Left lung (tissue), 10 donors: ENCODE data around the gene TGM2. TPM values are rescaled to one million over a fixed set of nuclear protein-coding genes. Genes with fewer than 3 reads are reported as not detected.

ENCODE experiments used
- ATAC-seq: fragments of 200-7000 bp; cut with Tn5 transposase; one replicate; pipeline ENCODE4 v1.9.1; 2020; ENCODE audit warnings: moderate library complexity
- DNase-seq, 4 donors: peaks; one replicate each; pipeline ENCODE4 v3.0.0-alpha.2; 2013 to 2020
- H3K27ac ChIP-seq, 2 donors: fragments of 200-600 bp; sonication (generic) in 1 of 2; one replicate each; pipeline versions ENCODE4 v1.5.0 to v1.8.0; 2020 to 2021
- H3K27me3 ChIP-seq, 2 donors: fragments of 200-600 bp; sonication (generic) in 1 of 2; one replicate each; pipeline versions ENCODE4 v1.5.0 to v1.8.0; 2020 to 2021
- H3K36me3 ChIP-seq, 2 donors: fragments of 200-600 bp; sonication (generic) in 1 of 2; one replicate each; pipeline versions ENCODE4 v1.5.0 to v1.8.0; 2020 to 2021
- H3K4me1 ChIP-seq, 2 donors: fragments of 200-600 bp; one replicate each; pipeline ENCODE4 v1.8.0; 2021
- H3K4me3 ChIP-seq, 2 donors: fragments of 200-600 bp; sonication (generic) in 1 of 2; one replicate each; pipeline versions ENCODE4 v1.5.0 to v1.8.0; 2020 to 2021; ENCODE audit warnings: mild to moderate bottlenecking in 1 of 2
- H3K9me3 ChIP-seq, 2 donors: fragments of 200-600 bp; sonication (generic) in 1 of 2; one replicate each; pipeline versions ENCODE4 v1.5.0 to v1.8.0; 2020 to 2021
- intact Hi-C, 2 donors: fragments of 100-400 bp; cut with DNase I; formaldehyde crosslinking; loops; one replicate each; pipeline versions ENCODE4 v1.11.2 to v1.14.2; 2022
- polyA plus RNA-seq, 6 donors: library from polyadenylated mRNA; unstranded; fragments of 120-200 nt; gene quantifications; one replicate each; pipeline ENCODE4 v1.2.1, GENCODE V29; 2013; ENCODE audit not compliant: insufficient read length in 6 of 6
- total RNA-seq, 2 donors: library from RNA; stranded (reverse); fragmentation: NEBNext Ultra II Directional; extraction: Animal tissue kit (Norgen Biotek cat#: 25700); gene quantifications; one replicate each; pipeline ENCODE4 v1.2.1, GENCODE V29; 2021
- TF ChIP-seq, protein P1 (sequence below), 2 donors: fragments of 200-600 bp; sonication (generic) in 1 of 2; IDR thresholded peaks; one replicate each; pipeline versions ENCODE4 v1.5.0 to v1.8.0; 2021; ENCODE audit warnings: antibody characterized with exemption in 2 of 2
- donor health status: DM: no; HTN: yes; CAD: no.
- donor health status: DM: no; HTN: no; CAD: no.

Gene TGM2
- total and polyA plus RNA-seq, 8 donors: 89.0 to 391 (median 109) TPM

DNA sequence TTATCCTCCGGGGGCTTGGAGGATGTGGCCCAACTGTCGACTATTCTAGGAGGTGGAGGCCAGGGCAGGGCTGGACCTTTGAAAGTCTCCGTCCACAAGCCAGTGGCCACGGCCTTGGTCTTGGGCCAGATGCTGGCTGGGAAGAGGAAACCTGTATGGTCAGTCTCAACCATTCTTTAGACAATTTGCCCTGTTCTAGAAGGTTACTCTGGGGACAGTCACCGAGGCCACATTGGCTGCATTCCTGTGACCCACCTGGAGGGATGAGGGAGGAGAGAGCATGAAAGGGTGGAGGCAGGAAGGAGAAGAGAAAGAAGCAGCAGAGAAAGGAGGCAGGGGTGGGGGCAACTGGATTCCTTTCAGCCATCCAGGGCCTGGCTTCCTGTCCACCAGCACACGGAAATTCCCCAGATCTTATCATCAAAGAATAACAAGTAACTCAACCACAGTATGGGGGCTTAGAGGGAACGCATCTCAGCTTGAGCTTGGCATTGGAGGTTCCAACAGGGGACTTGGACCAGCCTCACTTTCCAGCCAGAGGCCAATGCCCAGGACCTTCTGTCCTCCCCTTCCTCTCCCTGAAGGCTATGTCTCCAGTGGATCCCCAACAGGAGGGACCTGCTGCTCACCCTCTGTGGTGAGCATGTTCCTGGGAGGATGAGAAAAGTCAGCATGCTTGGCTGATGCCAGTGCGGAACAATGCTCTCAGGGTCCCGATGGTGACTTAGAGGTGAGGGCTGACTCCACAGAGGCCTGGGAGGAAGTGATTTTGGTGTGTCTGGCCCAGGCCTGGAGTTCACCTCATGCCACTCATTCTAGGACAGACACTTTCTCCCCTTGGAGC, 30.4 kb downstream of the TGM2 start:
- Histone ChIP-seq H3K27me3 (no peaks in the 10 kb centered on the region), H3K27ac (peak overlapping the region in 1 of 2 donors; percentile 60), H3K36me3 (peaks cover 0 to 77% of the 10 kb centered on the region in 2 donors), H3K4me3 (no peak overlapping the region), H3K4me1 (peaks cover 0 to 28% of the 10 kb centered on the region in 2 donors), H3K9me3 (no peaks in the 10 kb centered on the region)
- no peak for ATAC-seq
- intact Hi-C loops: no loop called here
- peak in 1 of 4 donors; percentile 33 for DNase-seq
- TF ChIP-seq, protein P1, sequence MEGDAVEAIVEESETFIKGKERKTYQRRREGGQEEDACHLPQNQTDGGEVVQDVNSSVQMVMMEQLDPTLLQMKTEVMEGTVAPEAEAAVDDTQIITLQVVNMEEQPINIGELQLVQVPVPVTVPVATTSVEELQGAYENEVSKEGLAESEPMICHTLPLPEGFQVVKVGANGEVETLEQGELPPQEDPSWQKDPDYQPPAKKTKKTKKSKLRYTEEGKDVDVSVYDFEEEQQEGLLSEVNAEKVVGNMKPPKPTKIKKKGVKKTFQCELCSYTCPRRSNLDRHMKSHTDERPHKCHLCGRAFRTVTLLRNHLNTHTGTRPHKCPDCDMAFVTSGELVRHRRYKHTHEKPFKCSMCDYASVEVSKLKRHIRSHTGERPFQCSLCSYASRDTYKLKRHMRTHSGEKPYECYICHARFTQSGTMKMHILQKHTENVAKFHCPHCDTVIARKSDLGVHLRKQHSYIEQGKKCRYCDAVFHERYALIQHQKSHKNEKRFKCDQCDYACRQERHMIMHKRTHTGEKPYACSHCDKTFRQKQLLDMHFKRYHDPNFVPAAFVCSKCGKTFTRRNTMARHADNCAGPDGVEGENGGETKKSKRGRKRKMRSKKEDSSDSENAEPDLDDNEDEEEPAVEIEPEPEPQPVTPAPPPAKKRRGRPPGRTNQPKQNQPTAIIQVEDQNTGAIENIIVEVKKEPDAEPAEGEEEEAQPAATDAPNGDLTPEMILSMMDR (IDR thresholded peaks at IDR 0.05): no peak

GRCh38 chr20:38133680-38134426, 31.2 kb downstream of the TGM2 start:
- Histone ChIP-seq H3K27me3 (no peaks in the 10 kb centered on the region), H3K36me3 (peaks cover 0 to 72% of the 10 kb centered on the region in 2 donors), H3K27ac (peak overlapping the region in 1 of 2 donors; percentile 60), H3K4me1 (peaks cover 0 to 21% of the 10 kb centered on the region in 2 donors), H3K4me3 (no peak overlapping the region), H3K9me3 (no peaks in the 10 kb centered on the region)
- DNase-seq (no peak), ATAC-seq (no peak)
- TF ChIP-seq, protein P1 (IDR thresholded peaks at IDR 0.05): no peak
- intact Hi-C loops: no loop called here

DNA sequence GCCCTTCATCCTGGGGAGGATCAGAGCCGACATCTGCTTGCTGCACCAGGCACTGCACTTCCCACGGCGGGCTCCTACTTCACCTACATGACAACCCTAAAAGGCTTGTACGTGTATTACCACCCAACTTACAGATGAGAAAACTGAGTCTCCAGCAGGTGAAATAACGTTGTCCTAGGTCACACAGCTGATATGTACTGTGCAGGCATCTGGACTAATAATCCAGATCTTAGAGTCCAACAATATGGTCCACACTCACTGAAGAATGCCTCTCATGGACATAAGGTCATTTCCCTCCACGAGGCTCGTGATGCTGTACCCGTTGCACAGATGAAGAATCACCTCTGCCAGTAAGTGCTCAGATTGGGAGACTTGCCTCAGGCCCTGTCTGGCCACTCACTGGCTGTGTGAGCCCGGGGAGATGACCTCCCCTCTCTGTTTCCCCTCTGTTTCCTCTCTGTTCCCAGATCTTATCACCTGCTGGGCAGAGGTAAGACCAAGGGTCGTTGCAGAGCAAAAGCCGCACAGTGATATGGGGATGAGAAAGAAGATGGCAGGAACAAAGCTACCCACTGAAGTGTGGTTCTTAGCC, 32.1 kb downstream of the TGM2 start:
- H3K9me3 ChIP-seq: no peaks in the 10 kb centered on the region
- ATAC-seq (no peak), DNase-seq (peak in 1 of 4 donors; percentile 4)
- intact Hi-C loops: no loop called here
- H3K4me3 ChIP-seq: no peak overlapping the region
- peak overlapping the region in 1 of 2 donors; percentile 60 for H3K27ac ChIP-seq
- H3K27me3 ChIP-seq: no peaks in the 10 kb centered on the region
- peaks cover 0 to 63% of the 10 kb centered on the region in 2 donors for H3K36me3 ChIP-seq
- TF ChIP-seq, protein P1 (IDR thresholded peaks at IDR 0.05): no peak
- peaks cover 0 to 21% of the 10 kb centered on the region in 2 donors for H3K4me1 ChIP-seq

- Histone ChIP-seq H3K4me3 (no peak overlapping the region), H3K27me3 (no peaks in the 10 kb centered on the region), H3K36me3 (peaks cover 0 to 57% of the 10 kb centered on the region in 2 donors), H3K4me1 (peaks cover 0 to 21% of the 10 kb centered on the region in 2 donors), H3K27ac (no peak overlapping the region), H3K9me3 (no peaks in the 10 kb centered on the region)
- ATAC-seq (no peak), DNase-seq (no peak)
- intact Hi-C loops: no loop called here
- TF ChIP-seq, protein P1 (IDR thresholded peaks at IDR 0.05): no peak
Observed at GRCh38 chr20:38132156-38132909, 32.7 kb downstream of the TGM2 start.
